Measurements from ENCODE around the gene SLC41A1.

The SLC41A1 gene

DNA sequence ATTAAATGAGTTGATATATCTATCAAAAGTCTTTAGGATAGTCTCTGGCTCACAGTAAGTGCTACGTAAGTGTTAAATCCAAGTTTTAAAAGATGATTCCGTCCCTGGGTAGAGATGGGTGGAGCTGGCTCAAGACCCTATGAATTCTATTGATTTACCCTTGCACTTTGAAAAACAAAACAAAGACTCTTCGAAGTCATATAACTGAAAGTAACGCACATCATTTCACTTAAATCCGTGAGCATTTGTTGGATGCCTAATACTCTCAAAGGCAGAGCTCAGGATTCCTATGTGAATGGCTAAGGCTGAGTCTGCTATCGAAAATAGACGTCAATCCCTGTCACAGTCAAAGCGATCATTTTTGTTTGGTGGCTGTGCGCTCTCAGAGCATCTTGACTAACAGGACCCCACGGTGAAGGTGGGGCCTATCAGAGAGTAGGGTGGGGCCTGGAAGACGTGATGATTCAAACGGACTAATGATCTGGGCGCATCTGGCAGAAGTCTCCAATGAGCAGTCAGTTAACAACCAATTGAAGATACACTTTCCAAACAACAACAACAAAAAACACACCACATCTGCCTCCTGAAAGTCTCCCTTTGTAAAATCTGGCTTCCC is 61.9 kb downstream of the SLC41A1 start:
- DNase-seq (ENCODE audit: low spot score) = no peak

DNA sequence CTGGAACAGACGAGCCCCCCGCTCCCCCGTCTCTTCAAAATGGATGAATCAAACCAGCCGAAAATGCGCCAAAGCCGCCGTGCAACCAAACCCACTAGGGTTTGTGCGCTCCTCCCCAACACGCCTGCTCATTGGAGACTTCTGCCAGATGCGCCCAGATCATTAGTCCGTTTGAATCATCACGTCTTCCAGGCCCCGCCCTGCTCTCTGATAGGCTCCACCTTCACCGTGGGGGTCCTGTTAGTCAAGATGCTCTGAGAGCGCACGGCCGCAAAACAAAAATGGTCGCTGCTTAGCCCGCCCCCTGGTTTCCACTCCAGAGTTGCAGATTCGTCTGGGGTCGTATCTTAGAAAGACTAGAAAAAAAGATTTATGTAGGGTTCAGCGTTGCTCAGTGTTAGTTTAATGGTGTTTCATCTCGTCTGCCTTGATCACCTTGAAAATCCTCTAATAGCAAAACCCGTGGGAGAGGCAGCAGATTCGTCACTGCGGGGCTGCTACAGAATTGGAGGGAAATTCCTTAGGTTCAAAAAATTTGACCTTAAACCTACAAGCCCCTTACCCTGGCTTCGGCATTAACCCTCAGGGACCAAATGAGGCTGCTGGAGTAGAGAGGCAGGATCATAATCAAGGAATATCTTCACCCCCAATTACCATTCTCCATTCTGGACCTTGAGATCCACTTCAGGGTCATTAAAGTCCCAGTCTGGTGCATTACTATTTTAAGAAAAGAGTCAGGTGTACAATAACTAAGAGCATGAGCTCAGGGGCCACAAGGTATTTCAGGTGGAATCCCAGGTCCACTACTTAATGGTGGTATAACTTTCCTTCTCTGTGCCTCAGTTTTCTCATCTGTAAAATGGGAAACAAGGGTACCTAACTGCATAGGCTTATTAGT is 62.6 kb downstream of the SLC41A1 start, which contains the start of gene NUCKS1:
TSS of gene NUCKS1 (minus strand) at position 45 of the 898 bp plus-strand sequence. CDS start 209 bp downstream, outside the sequence.
- DNase-seq (ENCODE audit: low spot score) = peak; percentile 90

- DNase-seq (ENCODE audit: low spot score) = peak; percentile 86
These were observed 63.5 kb downstream of the SLC41A1 start for GRCh38 chr1:205749234-205750137.

DNA sequence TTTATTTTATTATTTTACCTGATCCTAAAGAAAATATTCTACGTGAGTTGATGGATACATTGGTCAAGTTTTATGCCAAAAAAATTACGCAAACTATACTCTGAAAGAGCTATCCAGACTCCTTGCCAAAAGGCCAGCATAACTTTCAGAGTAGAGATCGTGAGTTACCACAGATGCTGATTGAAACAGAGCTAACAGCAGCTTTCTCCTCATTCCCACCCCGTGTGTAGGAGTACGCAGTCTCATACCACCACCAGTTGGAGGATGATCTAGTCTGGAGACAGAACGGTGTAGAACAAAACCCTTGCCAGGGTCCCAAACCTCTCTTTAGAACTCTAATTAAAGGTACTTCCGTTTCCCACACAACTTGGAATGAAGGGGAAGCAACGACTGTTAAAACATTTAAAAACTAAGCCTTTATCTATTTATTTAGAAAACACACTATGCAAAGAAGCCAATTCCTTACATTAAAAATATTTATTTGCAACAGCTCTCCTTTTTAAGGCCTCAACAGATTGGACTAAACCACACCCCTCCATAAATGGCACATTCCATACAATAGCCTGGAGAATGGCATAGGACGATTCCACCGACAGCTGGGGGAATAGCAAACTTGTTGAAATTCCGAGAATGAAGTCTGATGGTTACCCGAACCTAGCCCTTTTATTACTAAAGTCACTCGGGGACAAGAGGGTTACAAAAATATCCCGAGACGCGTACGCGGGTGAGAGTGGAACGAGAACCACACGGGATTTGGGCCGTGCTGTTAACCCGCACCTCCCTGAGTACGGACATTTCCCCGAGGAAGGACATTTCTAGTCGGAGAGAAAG is 64.4 kb downstream of the SLC41A1 start:
- DNase-seq (ENCODE audit: low spot score) = peak; percentile 64

DNA sequence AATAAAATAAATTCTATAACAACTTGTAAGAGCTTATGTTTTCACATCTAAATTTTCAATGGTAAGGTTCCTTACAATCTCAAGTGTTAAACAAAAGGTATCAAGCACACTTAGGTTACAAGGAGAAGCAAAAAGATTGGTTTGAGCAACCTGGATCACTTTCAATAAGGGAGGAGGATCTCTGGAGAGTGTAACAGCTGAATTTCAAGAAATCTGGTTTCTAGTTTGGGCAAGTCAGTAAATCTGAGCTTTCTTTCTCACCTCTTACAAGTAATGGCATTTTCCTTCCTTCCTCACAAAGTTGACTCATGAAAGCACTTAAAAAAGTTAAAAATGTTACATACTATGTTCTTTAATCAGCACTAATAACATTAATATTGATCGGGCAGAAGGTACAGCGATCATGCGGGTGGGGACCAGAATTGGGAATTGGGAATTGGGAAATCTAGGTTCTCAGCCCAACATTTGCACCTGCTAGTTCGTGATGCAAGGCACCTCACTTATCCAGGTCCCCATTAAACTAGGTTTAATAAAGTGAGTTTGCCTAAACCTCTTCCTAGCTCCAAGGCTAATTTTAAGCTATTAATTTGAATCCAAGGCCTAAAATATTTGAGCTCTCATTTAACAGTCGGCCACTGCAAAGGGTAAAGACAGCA is 66.1 kb downstream of the SLC41A1 start:
- no peak for DNase-seq (ENCODE audit: low spot score)

- DNase-seq (ENCODE audit: low spot score) = no peak
These were observed 68.6 kb downstream of the SLC41A1 start for GRCh38 chr1:205744403-205744802.

DNA sequence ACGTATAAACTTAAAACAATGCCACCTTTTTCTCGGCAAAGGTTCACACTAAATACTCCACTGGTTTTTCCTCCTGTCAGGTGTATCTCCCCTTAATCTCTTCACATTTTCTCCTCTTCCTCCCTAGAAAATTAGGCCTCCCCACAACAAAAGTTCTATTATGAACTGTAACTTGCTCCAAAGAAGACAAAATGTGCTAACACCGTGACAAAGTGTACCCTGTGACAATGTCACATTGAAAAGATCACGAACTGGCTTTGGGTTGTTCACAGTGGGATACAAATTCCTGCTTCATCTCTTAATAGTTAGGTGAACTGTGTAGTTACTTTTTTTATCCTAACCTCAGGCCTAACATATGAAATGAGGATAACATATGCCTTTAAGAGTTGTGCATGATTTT is 69.0 kb downstream of the SLC41A1 start:
- no peak for DNase-seq (ENCODE audit: low spot score)

GRCh38 chr1:205741681-205742080 is 71.3 kb downstream of the SLC41A1 start:
- no peak for DNase-seq (ENCODE audit: low spot score)

- no peak for DNase-seq (ENCODE audit: low spot score)
These were observed 73.4 kb downstream of the SLC41A1 start for GRCh38 chr1:205739348-205740160.

Measured in hematopoietic multipotent progenitor cell treated with erythropoietin and hydrocortisone succinate and interleukin-3 and kit ligand, for 15 days (in vitro differentiated cells).